Mesodermal cell (in vitro differentiated cells): ENCODE data around the gene WLS.

Experiments
- H3K27ac ChIP-seq: 2 replicates; pipeline ENCODE4 v1.7.0; 2013; ENCODE audit warnings: mild to moderate bottlenecking, low read depth, low read length, moderate library complexity; ENCODE audit not compliant: severe bottlenecking
- H3K36me3 ChIP-seq: 2 replicates; pipeline ENCODE4 v1.7.1; 2013; ENCODE audit warnings: mild to moderate bottlenecking, low read length, moderate library complexity; ENCODE audit not compliant: control insufficient read depth, insufficient read depth
- H3K4me1 ChIP-seq: one replicate; pipeline ENCODE4 v1.7.1; 2013; ENCODE audit warnings: mild to moderate bottlenecking, low read length; ENCODE audit not compliant: insufficient read depth, control insufficient read depth, poor library complexity, severe bottlenecking
- H3K4me3 ChIP-seq: 2 replicates; pipeline ENCODE4 v1.7.0; 2013; ENCODE audit warnings: low read length, control low read depth, mild to moderate bottlenecking; ENCODE audit not compliant: insufficient read depth, poor library complexity, severe bottlenecking; ENCODE audit errors: extremely low read depth
- H3K9me3 ChIP-seq: 2 replicates; pipeline ENCODE4 v1.7.1; 2013; ENCODE audit warnings: mild to moderate bottlenecking, low read length, moderate library complexity; ENCODE audit not compliant: control insufficient read depth
- whole genome bisulfite sequencing, 2 experiments: methylation state at CpG; one replicate each; pipeline ENCODE4 v1.1.5; 2013; ENCODE audit warnings: missing lambda C conversion rate in 2 of 2; ENCODE audit not compliant: insufficient coverage in 2 of 2; 5-methylcytosine and 5-hydroxymethylcytosine counted together

The WLS gene

GRCh38 chr1:68101829-68102228 lies 130.5 kb downstream of the WLS start:
- Histone ChIP-seq H3K4me1 (no peaks in the 10 kb centered on the region), H3K9me3 (no peaks in the 10 kb centered on the region), H3K27ac (no peak overlapping the region), H3K36me3 (no peaks in the 10 kb centered on the region), H3K4me3 (no peak overlapping the region)
- 94% methylated on average over 2 of the region's 4 CpGs; no CpG with 5 or more reads in 1 of the 2 experiments for WGBS, 2 experiments

- WGBS, 2 experiments: 95 to 100% methylated on average over 1 to 2 of the region's 2 CpGs
- Histone ChIP-seq H3K4me1 (no peaks in the 10 kb centered on the region), H3K4me3 (no peak overlapping the region), H3K27ac (no peak overlapping the region), H3K9me3 (no peaks in the 10 kb centered on the region), H3K36me3 (no peaks in the 10 kb centered on the region)
These were observed 131.8 kb downstream of the WLS start for GRCh38 chr1:68100571-68100970.

GRCh38 chr1:68093737-68094136 lies 138.6 kb downstream of the WLS start:
- H3K4me3 ChIP-seq: no peak overlapping the region
- no peaks in the 10 kb centered on the region for H3K9me3 ChIP-seq
- H3K4me1 ChIP-seq: no peaks in the 10 kb centered on the region
- no peaks in the 10 kb centered on the region for H3K36me3 ChIP-seq
- no peak overlapping the region for H3K27ac ChIP-seq

DNA sequence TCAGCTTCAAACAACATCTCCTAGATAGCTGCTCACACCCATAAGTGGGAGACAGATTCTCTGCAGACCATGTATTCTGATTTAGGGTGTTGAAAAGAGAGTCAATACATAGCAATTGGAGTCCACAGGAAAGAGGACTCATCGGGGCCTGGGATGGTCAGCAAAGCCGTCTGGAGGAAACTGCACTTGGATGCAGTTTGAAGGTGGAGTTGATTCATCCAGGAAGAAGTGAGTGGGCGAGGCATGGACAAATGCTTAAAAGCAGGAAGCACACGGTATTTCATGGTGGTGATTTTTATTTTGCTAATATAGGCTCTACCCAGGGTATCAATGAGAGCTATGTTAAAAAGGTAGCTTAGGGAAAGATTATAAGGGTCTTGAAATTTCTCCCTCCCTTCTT lies 145.1 kb downstream of the WLS start:
- WGBS, 2 experiments: 93 to 95% methylated on average over 3 to 4 of the region's 4 CpGs
- no peaks in the 10 kb centered on the region for H3K9me3 ChIP-seq

DNA sequence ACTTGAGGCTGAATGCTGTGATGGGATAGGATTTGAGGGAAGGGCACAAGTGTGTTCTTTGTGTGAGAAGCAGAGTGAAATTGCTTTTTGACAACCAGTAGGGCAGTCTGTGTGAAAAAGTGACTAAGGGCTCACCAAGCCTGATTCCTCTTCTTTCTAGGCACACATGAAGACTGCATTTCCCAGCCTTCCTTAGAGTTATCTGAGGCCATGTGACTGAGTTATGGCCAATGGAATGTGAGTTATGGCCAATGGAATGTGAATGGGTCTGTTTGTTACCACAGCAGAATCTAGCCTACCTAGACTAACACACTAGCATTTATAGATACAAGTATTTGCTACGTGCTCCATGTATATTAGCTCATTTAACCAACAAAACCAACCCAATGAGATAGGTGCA lies 146.6 kb downstream of the WLS start:
- Histone ChIP-seq H3K27ac (no peak overlapping the region), H3K4me3 (no peak overlapping the region), H3K36me3 (no peaks in the 10 kb centered on the region), H3K9me3 (no peaks in the 10 kb centered on the region), H3K4me1 (no peaks in the 10 kb centered on the region)
- WGBS, 2 experiments: no CpG with 5 or more reads among the region's 1 CpG

More for the DNA sequence above, 145.1 kb downstream of the WLS start:
- Histone ChIP-seq H3K36me3 (no peaks in the 10 kb centered on the region), H3K4me3 (no peak overlapping the region), H3K27ac (no peak overlapping the region), H3K4me1 (no peaks in the 10 kb centered on the region)

- no peaks in the 10 kb centered on the region for H3K4me1 ChIP-seq
- H3K4me3 ChIP-seq: no peak overlapping the region
- no peak overlapping the region for H3K27ac ChIP-seq
- 42 to 89% methylated on average over 1 to 2 of the region's 2 CpGs for WGBS, 2 experiments
- no peaks in the 10 kb centered on the region for H3K9me3 ChIP-seq
- H3K36me3 ChIP-seq: no peaks in the 10 kb centered on the region
These were observed 148.6 kb downstream of the WLS start for GRCh38 chr1:68083686-68084085.

GRCh38 chr1:68081775-68082283 lies 150.5 kb downstream of the WLS start:
- no peaks in the 10 kb centered on the region for H3K36me3 ChIP-seq
- no peaks in the 10 kb centered on the region for H3K4me1 ChIP-seq
- no peak overlapping the region for H3K4me3 ChIP-seq
- H3K9me3 ChIP-seq: no peaks in the 10 kb centered on the region
- no peak overlapping the region for H3K27ac ChIP-seq

GRCh38 chr1:68078647-68079046 lies 153.7 kb downstream of the WLS start:
- no peaks in the 10 kb centered on the region for H3K4me1 ChIP-seq
- no peaks in the 10 kb centered on the region for H3K36me3 ChIP-seq
- no peak overlapping the region for H3K4me3 ChIP-seq
- no peak overlapping the region for H3K27ac ChIP-seq
- WGBS, 2 experiments: 38 to 44% methylated on average over 1 of the region's 2 CpGs
- no peaks in the 10 kb centered on the region for H3K9me3 ChIP-seq
